NCI-H446 treated with DMSO at 0.1 percent for 48 hours (cell line): Measurements from ENCODE around the gene GGA1.

ENCODE experiments used
- DNase-seq: peaks from one replicate; lab custom pipeline; 2025; lab: John Stamatoyannopoulos, UW

Gene GGA1

GRCh38 chr22:37674951-37675929 is 66.6 kb downstream of the GGA1 start, which contains the start of gene LGALS1:
Gene LGALS1 (plus strand): TSS chr22:37675636. CDS start chr22:37675703, 67 bp downstream.
- DNase-seq: peak; percentile 35

GRCh38 chr22:37675930-37676735 is 67.5 kb downstream of the GGA1 start:
- no peak for DNase-seq

DNA sequence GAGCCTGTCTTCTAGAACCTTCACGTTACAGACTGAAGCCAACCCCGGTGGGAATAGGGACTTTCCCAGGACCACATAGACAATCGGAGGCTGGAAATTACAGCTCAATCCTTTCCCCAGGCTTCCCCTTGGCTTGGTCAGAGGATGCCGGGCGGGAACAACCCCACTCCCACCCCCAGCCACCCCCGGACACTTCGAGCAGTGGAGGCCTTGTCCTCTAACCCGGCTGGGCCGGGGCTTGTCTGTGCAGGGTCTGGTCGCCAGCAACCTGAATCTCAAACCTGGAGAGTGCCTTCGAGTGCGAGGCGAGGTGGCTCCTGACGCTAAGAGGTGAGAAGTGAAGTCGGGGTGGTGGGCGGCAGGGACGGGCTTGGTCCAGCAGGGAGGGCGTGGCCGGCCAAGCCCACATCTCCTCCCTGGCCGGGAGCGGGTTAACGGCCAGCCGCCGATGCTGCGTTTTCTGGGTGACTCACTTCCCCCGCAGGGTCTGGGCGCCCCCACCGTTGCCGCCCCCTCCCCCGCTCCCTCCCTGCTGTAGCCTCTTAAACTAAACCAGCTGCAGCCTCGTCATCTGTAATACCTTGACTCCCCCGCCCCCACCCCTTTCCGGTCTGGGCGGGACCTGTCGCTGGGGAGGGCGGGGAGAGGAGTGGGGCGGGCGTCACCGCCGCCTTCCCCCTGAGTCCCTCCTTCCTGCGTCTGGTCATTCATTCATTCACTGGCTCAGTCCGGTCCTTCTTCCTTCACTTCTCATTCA is 68.3 kb downstream of the GGA1 start:
- DNase-seq: no peak

DNA sequence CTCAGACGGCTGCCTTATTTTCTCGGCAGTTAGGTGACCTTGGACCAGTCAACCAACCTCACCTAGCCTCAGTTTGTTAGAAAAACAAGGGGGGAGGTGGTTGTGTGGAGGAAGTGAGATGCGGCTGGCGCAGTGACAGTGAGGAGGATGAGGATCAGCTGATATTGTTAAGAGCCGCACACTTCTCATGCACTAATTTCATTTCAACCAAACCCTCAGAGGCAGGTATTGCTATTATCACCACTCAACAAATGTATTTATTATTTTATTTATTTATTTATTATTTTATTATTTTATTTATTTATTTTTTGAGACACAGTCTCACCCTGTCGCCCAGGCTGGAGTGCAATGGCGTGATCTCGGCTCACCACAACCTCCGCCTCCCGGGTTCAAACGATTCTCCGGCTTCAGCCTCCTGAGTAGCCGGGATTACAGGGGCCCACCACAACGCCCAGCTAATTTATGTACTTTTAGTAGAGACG is 68.9 kb downstream of the GGA1 start:
- no peak for DNase-seq

DNA sequence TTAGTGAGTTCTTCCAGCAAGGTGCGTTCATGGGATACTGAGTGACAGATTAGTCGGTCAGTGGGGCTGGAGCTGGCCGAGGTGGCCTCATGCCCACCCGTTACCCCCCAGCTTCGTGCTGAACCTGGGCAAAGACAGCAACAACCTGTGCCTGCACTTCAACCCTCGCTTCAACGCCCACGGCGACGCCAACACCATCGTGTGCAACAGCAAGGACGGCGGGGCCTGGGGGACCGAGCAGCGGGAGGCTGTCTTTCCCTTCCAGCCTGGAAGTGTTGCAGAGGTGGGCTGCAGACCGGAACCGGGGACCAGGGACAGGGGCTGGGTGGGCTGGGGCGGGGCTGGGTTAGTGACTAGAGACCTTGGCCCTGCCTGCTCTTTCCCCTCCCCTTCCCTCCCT is 69.7 kb downstream of the GGA1 start:
- no peak for DNase-seq

DNA sequence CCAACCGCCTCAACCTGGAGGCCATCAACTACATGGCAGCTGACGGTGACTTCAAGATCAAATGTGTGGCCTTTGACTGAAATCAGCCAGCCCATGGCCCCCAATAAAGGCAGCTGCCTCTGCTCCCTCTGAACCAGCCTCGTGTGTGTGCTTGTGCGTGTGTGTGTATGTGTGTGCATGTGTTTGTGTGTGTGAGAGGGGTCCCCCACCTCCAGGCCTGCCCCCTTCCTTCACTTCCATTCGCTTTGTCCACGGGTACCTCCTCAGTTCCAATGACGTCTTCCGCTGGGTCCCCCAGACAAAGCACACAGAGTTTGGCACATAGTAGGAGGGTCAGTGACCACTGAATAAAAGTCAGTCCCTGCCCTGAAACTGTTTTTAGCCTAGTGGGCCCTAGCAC is 71.0 kb downstream of the GGA1 start:
- DNase-seq: no peak

DNA sequence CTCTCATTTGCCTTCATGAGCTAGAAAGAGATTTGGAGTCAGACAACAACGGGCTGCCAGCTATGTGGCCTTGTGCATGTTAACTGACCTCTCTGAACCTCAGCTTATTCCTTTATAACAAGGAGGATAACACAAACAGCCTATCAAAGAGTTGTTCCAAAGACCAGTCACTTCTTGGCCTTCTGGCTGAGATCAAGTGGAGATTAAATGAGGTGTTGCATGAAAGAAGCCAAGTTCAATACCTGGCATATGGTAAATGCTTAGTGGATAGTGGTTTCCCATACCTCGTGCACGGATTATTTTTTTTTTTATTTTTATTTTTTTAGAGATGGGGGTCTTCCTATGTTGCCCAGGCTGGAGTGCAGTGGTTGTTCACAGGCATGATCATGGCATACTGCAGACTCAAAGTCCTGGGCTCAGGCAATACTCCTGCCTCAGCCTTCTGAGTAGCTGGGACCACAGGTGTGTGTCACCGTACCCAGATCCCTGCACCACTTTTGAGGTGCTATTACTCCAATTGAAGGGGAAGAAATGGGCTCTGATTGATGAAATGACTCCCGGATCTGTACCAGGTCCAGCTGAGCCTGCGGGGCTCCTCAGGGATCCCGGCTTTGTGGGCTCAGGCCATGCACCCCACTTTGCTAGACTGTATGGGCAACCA is 71.7 kb downstream of the GGA1 start:
- no peak for DNase-seq

DNA sequence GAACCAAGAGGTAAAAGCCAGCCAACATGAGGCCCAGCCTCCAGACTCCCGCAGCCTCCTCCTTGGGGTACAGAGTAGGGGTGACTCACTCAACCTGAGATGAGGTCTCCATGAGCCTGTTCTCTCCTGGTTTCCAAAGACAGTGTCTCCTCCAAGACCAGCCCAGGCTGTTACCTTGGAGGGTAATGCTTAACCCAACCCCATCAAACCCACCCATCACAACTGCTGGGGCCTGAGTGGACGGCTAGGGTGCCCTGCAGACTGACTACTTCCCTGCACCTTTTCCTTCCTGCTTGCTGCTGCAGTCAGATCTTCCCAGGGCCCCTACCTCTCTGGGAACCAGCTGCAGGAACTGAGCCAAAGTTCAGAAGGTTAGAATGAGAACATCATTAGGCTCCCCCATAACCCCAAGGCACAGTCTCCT is 72.4 kb downstream of the GGA1 start:
- DNase-seq: no peak

- DNase-seq: peak; percentile 7
These were observed 73.0 kb downstream of the GGA1 start for GRCh38 chr22:37681556-37682049.
